Dermis blood vessel endothelial cell (primary cell): Measurements from ENCODE around the gene TSSC4. TPM values are rescaled to one million over a fixed set of nuclear protein-coding genes. Genes with fewer than 3 reads are reported as not detected.
A peak's percentile ranks its signal among the peaks of the same experiment; 100 is the strongest.

ENCODE experiments used
- DNase-seq: peaks from one replicate; pipeline ENCODE4 v3.0.0; 2010
- total RNA-seq: library from RNA; depleted of rRNA; stranded (reverse); fragments of >200 nt; gene quantifications from 2 replicates; pipeline ENCODE4 v1.2.3, GENCODE V29; 2014

Gene TSSC4
- total RNA-seq, 1 donor from 2014 or later = 87.6 TPM

DNA sequence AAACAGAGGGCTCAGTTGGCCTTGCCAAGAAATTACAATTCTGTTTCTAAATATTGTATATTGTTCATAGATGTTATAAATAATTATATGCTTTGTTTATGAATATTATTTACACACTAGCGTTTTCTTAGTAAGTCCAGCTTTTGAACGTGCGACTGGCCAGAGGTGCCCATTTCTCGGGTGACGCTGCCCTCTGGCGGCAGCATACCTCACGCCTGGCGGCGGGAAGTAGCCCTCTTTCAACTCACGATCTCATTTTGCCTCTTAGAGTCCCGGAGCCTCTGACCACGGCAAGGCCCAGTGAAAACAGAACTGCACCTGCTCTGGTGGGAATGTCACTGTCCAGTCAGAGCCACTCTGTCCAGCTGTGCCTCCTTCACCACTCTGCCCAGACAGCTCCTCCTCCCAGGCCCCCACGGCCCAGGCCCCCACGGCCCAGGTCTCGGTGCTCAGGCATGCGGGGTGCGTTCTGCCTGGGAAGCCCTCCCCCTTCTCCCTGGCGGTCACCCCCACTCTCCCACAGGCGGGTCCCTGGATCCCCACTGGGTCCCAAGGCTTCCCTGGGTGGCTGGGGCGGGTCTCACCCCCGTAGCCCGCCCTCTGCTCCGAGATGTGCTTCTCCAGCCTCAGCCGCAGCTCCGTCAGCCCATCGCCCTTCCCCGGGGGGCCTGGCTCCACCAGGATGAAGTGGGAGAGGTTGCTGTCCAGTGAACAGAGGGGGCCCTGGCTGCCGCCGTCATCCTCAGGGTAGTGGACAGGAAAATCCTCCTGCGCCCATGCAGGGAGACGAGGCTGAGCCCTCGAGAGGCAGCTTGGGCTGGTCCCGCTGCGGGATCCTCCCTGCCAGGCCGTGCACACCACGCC lies 19.3 kb downstream of the TSSC4 start:
- peak; percentile 87 for DNase-seq

GRCh38 chr11:2420502-2421225 lies 20.1 kb downstream of the TSSC4 start:
- peak; percentile 82 for DNase-seq

DNA sequence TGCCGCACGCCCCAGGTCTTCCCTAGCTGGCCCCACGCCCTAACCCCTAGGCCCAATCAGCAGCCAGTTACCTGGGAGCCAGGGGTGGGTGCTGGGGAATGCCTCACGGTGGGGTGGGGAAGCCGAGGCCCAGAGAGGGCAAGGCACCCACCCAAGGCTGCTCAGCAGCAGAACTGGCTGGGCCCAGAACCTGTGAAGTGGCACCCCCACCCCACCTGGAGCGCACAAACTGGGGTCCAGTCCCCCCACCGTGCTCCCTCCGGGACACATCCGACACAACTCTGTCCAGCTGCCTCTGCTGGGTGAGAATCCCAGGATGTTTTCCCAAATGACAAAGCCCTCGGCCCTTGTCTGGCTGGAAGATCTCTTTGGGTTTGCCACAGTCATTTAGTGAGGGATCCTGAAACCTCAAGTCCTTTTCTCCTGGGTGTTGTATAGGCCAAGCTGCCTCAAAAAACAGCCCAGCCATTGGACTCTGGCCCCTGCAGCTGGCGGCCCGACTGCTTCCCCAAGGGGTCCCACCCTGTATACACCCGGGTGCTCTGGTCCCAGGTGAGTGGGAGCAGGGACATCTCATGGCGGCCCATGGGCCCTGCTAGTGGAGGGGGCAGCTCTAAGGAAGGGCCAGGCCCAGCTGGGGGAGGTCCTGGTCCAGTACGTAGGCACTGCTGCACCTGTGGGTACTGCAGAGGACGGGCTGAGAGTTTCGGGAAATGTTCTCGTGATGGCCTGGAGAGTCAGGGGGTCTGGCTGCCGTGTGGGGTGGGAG lies 20.9 kb downstream of the TSSC4 start:
- DNase-seq = no peak

DNA sequence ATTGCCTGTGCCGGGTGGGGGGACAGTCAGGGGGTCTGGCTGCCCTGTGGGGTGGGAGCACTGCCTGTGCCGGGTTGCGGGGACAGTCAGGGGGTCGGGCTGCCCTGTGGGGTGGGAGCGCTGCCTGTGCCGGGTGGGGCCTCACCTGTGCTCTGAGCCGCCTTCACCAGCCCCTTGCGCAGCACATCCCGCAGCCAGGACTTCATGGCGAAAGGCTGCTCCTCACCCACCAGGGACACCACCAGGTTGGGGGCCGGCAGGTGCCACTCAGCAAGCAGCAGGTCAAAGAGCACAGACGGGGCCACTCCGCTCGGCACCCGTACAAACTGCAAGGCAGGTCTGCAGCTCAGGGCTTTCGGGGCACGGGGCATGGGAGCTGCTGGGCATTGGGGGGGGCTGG lies 21.4 kb downstream of the TSSC4 start:
- no peak for DNase-seq

GRCh38 chr11:2422461-2423156 lies 22.1 kb downstream of the TSSC4 start:
- DNase-seq = no peak

DNA sequence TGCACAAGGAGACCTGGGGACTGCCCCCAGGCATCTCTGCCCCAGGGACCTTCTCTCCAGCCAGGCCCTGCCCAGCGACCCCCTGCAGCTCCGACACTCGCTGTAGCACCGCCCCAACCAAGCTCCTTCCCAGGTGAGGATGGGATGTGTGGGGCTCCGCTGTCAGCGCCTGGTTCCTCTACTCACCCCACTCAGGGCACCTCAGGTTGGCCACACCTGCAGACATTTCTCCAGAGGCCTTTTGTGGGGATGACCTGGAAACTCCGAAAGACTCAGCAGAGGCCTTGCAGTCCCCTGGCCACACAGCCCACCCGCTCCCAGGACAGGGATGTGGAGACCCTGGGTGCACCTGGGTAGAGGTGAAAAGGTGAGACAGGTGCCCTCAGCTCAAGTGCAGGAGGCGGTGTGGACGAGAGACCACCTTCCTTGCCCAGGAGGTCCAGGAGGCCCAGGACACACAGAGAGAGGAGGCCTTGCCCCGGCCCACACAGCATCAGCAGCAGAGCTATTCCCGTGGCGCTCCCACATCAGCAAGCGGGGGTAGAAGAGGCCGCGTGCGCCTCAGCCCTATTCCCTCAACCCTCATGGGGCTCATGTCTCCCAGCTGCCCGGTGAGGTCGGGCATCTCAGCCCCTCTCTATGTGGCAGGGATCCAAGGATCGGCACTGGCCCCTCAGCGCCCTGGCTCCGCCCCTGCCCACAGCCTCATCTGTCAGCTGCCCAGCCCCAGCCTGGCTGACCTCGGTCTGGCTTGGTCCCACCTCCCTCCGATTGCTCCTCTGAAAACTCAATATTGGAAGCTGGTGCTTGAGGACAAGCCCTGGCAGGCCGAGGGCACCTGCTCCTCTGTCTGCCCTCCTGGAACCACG lies 22.8 kb downstream of the TSSC4 start:
- no peak for DNase-seq

DNA sequence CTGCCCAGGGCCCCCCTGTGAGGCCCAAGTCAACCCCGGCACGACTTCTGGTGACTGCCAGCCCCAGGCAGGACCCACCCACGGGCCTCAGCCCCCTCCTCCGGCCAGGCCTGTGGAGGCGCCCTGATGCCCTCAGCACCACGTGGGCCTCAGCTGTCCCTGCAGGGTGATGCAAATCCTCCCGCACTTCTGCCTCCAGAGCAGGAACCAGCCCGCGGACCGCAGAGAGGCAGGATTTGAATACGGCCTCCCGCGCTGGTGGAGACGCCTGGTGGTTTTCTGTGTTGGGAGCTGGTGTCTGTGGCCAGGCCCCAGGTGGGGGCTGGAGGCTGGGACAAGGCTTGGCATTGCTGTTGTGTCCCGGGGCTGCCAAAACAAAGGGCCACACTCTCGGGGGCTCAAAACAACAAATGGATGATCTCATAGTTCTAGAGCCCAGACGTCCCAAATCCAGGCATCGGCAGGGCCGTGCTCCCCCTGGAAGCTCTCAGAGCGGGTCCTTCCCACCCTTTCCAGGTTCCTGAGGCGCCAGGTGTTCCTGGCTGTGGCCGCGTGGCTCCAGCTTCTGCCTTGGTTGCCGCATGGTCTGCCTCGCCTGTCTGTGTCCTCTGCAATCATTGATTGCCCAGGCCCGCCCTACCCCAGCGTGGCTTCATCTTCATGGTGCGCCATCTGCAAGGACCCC lies 24.4 kb downstream of the TSSC4 start:
- no peak for DNase-seq

DNA sequence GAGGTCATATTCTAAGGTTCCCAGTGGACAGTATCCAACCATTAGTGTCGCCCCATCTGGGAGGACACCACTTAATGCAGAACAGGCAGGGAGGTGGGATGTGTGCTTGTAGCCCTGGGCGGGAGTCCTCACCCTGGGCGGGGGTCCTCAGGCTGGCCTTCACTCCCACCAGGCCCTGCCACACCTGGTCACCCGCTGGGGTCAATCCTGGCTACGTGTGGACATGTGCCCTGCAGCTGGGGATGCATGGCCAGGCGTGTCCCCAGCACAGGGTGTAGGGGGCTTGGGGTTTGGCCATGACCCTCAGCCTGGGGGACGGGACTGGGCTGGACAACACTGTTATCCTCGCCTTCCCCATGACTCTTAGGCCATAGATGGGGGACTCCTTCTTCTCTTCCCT lies 25.0 kb downstream of the TSSC4 start:
- DNase-seq = no peak

DNA sequence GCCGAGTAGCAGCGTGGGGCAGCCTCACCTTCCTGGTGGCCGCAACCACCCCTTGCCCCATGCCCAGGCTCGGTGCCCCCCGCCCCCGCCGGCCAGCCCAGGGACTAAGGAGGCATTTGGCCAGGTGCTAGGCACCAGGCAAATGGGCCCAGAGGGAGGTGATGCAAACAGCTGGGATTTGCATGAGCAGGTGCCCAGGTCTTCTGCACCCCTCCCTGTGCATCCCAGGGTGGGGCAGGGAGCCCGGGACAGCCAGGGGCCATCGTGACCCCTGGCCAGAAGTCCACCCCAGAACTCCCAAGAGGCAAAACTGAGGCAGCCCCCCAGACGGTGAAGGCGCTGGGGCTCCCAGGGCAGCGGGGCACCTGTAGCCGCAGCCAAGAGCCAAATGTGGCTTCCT lies 25.7 kb downstream of the TSSC4 start:
- no peak for DNase-seq

DNA sequence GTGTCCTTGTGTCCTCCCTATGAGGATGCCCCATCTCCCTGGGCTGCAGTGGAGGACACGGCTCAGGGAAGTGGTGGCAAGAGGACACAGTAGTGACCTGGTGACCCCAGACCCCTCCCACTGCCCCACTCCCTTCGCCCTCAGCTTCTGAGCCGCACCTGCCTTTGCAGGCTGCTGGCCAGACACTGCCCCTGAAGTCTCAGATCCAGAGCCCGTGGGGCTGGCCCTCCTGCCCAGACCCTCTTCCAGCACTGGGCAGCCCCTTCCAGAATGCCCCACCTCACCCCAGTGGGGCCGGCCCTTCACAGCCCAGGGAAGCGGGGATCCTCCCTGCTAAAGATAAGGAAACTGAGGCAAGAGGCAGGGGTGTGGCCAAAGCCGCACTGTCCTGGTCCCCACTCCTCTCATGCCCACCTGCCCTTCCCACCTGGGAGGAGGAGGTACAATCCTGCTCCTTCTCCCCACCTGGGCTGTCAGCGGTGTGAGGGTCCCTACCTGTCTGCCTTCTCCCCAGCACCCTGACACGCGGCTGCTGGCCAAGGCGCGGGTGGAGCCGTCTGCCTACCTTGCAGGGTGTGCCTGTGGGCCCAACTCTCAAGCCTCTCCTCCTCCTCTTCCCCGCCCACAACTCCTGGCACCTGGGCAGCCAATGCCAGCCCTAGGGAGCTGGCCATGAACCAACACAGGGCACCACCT lies 26.4 kb downstream of the TSSC4 start:
- DNase-seq = no peak

GRCh38 chr11:2427721-2428321 lies 27.3 kb downstream of the TSSC4 start:
- DNase-seq = no peak

DNA sequence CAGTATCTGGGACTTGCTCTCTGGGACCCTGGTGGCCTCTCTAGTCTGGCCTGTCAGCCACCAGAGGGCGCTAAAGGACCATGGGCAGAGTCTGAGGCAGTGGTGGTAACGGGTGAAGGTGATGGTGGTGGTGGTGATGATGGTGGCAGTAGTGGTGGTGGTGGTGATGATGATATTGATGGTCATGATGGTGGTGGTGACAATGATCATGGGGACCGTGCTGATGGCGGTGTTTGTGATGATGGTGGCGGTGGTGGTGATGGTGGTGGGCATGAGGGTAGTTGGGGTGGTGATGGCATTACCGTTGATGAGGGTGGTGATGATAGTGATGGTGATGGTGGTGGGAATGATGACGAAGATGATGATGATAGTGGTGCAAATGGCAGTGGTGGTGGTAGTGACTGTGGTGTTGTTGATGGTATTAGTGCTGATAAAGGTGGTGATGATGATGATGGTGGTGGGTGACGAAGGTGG lies 27.8 kb downstream of the TSSC4 start:
- peak; percentile 76 for DNase-seq

- DNase-seq = no peak
Observed at GRCh38 chr11:2431395-2431794, 30.8 kb downstream of the TSSC4 start.

GRCh38 chr11:2432171-2432621 lies 31.6 kb downstream of the TSSC4 start:
- no peak for DNase-seq

DNA sequence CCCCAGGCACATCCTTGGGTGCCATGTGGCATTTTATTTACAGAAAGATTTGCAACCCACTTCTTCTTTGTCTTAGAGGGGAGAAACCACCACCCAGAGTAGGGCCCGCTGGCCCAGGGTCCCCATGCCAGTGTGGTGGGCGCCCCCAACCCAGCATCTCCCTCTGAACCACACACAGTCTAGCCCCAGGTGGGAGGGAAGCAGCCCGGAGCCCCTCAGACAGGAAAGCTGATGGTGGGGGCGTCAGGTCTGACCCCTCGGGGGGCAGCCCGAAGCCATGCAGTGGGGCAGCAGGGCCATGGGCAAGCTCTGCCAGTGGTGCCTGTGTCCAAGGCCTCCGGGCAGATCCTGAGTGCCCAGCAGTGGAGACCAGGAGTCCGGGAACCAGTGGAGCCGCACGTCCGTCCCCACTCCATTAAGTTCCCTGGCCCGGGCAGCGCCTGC lies 32.1 kb downstream of the TSSC4 start:
- DNase-seq = no peak

- no peak for DNase-seq
Observed at GRCh38 chr11:2433106-2433925, 32.8 kb downstream of the TSSC4 start.

GRCh38 chr11:2434008-2434407 lies 33.5 kb downstream of the TSSC4 start:
- no peak for DNase-seq

DNA sequence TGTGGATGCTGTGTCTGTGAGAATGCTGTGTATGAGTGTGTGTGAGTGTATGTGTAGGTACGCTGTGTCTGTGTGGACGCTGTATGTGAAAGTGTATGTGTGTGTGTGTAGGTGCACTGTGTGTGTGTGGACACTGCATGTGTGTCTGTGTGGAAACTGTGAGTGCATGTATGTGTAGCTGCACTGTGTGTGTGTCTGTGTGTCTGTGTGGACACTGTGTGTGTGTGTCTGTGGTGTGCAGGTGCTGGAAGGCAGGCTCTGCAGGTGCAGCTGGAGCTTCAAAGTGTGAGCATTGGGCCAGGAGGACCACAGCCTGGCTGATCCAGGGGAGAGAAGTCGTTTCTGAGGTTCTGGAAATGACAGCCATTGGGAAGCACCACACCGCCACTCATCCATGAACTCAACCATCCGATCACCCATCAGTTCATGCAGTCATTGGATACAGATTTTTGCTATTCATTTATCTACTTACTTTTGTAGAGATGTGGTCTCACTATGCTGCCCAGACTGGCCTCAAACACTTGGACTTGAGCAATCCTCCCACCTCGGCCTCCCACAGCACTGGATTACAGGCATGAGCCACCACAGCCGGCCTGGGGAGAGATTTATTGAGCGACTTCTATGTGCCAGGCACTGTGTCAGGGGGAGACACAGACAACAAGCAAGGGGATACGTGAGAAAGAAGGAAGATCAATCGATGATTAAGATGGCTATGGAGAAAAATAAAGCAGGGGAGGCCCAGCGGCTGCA lies 34.1 kb downstream of the TSSC4 start:
- DNase-seq = no peak
